Activated CD8-positive, alpha-beta memory T cell treated with anti-CD3 and anti-CD28 coated beads for 48 hours (primary cell): ENCODE results near the gene CACNA2D4.
"Not testable (repeated sequence)": the region's sequence is repeated elsewhere in the genome, so short reads cannot be mapped to it uniquely, and the experiment has no call there.

Experiments
- DNase-seq, 3 experiments: peaks; one replicate each; pipeline ENCODE4 v3.0.0-alpha.2; 2020; ENCODE audit warnings: low read depth in 2 of 3, low spot score in 2 of 3

Gene CACNA2D4

GRCh38 chr12:1820191-1820895, 98.1 kb downstream of the CACNA2D4 start, which contains the start of gene LRTM2:
Gene LRTM2, plus strand, starts transcription at chr12:1820565. Its CDS starts 7,584 bp downstream, at chr12:1828149.
- no peak for DNase-seq

- no peak for DNase-seq
Observed at GRCh38 chr12:1819571-1819970, 98.9 kb downstream of the CACNA2D4 start.

- DNase-seq, result no peak
Observed at GRCh38 chr12:1819050-1819449, 99.4 kb downstream of the CACNA2D4 start.

- DNase-seq, result not testable (repeated sequence)
Observed at GRCh38 chr12:1817928-1818327, 100.5 kb downstream of the CACNA2D4 start.

GRCh38 chr12:1816730-1817348, 101.6 kb downstream of the CACNA2D4 start:
- no peak for DNase-seq

GRCh38 chr12:1815814-1816729, 102.4 kb downstream of the CACNA2D4 start:
- no peak for DNase-seq

- DNase-seq, result no peak
Observed at GRCh38 chr12:1815108-1815507, 103.3 kb downstream of the CACNA2D4 start.

- no peak for DNase-seq
Observed at GRCh38 chr12:1814266-1814665, 104.2 kb downstream of the CACNA2D4 start.

GRCh38 chr12:1812650-1813302, 105.7 kb downstream of the CACNA2D4 start:
- no peak for DNase-seq

- no peak for DNase-seq
Observed at GRCh38 chr12:1811948-1812291, 106.5 kb downstream of the CACNA2D4 start.

- no peak for DNase-seq
Observed at GRCh38 chr12:1811281-1811947, 107.0 kb downstream of the CACNA2D4 start.

GRCh38 chr12:1810931-1811280, 107.5 kb downstream of the CACNA2D4 start:
- no peak for DNase-seq

- DNase-seq, result no peak
Observed at GRCh38 chr12:1810201-1810930, 108.1 kb downstream of the CACNA2D4 start.

GRCh38 chr12:1809591-1810190, 108.8 kb downstream of the CACNA2D4 start:
- DNase-seq, result no peak

- no peak for DNase-seq
Observed at GRCh38 chr12:1808798-1809480, 109.5 kb downstream of the CACNA2D4 start.

- DNase-seq, result no peak
Observed at GRCh38 chr12:1808036-1808797, 110.2 kb downstream of the CACNA2D4 start.

- no peak for DNase-seq
Observed at GRCh38 chr12:1807087-1807860, 111.2 kb downstream of the CACNA2D4 start.
